GM12878 (cell line): ENCODE data around the gene KRT33A.

Source experiments
- CTCF ChIP-seq, 3 experiments: IDR thresholded peaks in 2 of 3; conservative IDR thresholded peaks in 1 of 3; 2 replicates each; pipeline ENCODE4 v1.5.1; 2011; ENCODE audit warnings: low read depth in 3 of 3, low read length in 3 of 3, mild to moderate bottlenecking in 3 of 3, control low read depth in 2 of 3, moderate library complexity in 2 of 3, inconsistent platforms in 1 of 3, mixed read lengths in 1 of 3; ENCODE audit not compliant: control insufficient read depth in 2 of 3, insufficient read depth in 1 of 3; ENCODE audit errors: extremely low read depth in 1 of 3
- EGR1 ChIP-seq, 2 experiments: IDR thresholded peaks; 1 replicate in 1 of 2; 2 replicates in 1 of 2; pipeline ENCODE4 v1.6.1; 2011 to 2012; ENCODE audit warnings: low read depth in 2 of 2, low read length in 2 of 2, borderline replicate concordance in 1 of 2, mild to moderate bottlenecking in 1 of 2, moderate library complexity in 1 of 2
- JUND ChIP-seq: IDR thresholded peaks from 2 replicates; pipeline ENCODE4 v1.6.1; 2012; ENCODE audit warnings: low read depth, mild to moderate bottlenecking, low read length, improper control_type of control experiment, moderate library complexity
- NFIC ChIP-seq: IDR thresholded peaks from 2 replicates; pipeline ENCODE4 v1.6.1; 2012; ENCODE audit warnings: low read depth, mild to moderate bottlenecking, inconsistent platforms, low read length, moderate library complexity
- POLR2A ChIP-seq: IDR thresholded peaks from 2 replicates; pipeline ENCODE4 v1.6.1; 2011; ENCODE audit warnings: low read depth, mild to moderate bottlenecking, low read length
- RBBP5 ChIP-seq: fragments of 200-600 bp; sonication (generic); conservative IDR thresholded peaks from 2 replicates; pipeline ENCODE4 v1.6.1; 2016
- RFX5 ChIP-seq: IDR thresholded peaks from 2 replicates; pipeline ENCODE4 v1.6.1; 2011; ENCODE audit warnings: low read depth, low read length, improper control_type of control experiment
- SMC3 ChIP-seq: IDR thresholded peaks from 2 replicates; pipeline ENCODE4 v1.6.1; 2011; ENCODE audit warnings: low read length, improper control_type of control experiment, borderline replicate concordance

DNA sequence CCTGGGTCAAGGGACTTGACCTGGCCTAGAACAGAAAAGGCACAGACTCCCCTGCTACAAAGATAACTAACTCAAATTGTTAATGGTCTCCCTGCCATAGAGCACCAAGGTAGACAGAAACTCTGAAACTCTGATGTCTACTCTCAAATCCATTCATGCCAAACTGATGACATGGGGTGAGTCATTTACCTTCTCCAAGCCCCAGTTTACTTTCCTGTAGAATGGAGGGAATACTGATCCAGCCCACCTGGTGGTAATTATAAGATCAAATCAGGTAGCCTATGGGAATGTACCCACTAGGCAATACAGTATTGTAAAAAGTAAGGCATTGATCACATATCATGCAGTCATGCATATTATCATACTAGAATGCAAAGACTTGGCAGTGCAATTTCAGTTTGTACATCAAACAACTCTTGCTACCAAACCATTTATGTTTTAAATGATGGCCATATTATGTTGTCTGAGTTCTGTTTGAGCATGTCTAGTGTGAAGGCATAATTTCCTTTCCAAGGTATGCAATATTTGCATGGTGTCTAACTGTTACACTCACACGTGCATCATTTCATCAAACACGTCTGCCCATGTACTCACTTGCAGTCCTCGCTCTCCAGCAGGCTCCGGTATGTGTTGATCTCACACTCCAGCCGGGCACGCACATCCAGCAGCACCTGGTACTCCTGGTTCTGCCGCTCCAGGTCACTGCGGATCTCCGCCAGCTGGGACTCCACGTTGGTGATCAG is 43.8 kb upstream of the KRT33A start:
- no peak for TF ChIP-seq SMC3
- no peak for TF ChIP-seq CTCF (IDR thresholded peaks at IDR 0.05 in 2 of 3, conservative IDR thresholded peaks at IDR 0.05 in 1 of 3; ENCODE audit: control insufficient read depth in 2 of 3, extremely low read depth in 1 of 3, insufficient read depth in 1 of 3, low read depth in 3 of 3, low read length in 3 of 3)
- no peak for TF ChIP-seq POLR2A
- no peak for TF ChIP-seq RBBP5
- TF ChIP-seq JUND: no peak
- TF ChIP-seq EGR1 (IDR thresholded peaks at IDR 0.05; ENCODE audit: borderline replicate concordance in 1 of 2, low read depth in 2 of 2, low read length in 2 of 2): no peak
- TF ChIP-seq NFIC: no peak
- no peak for TF ChIP-seq RFX5
